SK-N-SH (cell line): ENCODE data around the gene GALNT17. TPM values are rescaled to one million over a fixed set of nuclear protein-coding genes. Genes with fewer than 3 reads are reported as not detected.

Experiments
- CTCF ChIA-PET: fragments of 300-600, 350-600 bp; formaldehyde crosslinking; extraction: SDS; loops from one replicate; lab custom pipeline; 2021; lab: Yijun Ruan, JAX
- POLR2A ChIA-PET: fragments of 350-600 bp; sonication (Branson Sonifier 250); formaldehyde crosslinking; extraction: SDS; loops from one replicate; lab custom pipeline; 2020; ENCODE audit warnings: antibody characterized with exemption, inconsistent platforms; lab: Yijun Ruan, JAX
- DNase-seq: peaks from one replicate; pipeline ENCODE4 v3.0.0; 2012
- H2AFZ ChIP-seq: fragments of 200-600 bp; sonication (generic); 2 replicates; pipeline ENCODE4 v1.8.1; 2016; ENCODE audit warnings: antibody characterized with exemption, mild to moderate bottlenecking, low read depth
- H3F3A ChIP-seq: fragments of 200-600 bp; sonication (generic); replicated peaks from 2 replicates; pipeline ENCODE3; 2016; ENCODE audit warnings: antibody characterized with exemption, mild to moderate bottlenecking; ENCODE audit not compliant: insufficient read depth
- H3K27ac ChIP-seq, 2 experiments: fragments of 200-500 bp in 1 of 2; fragments of 200-600 bp in 1 of 2; sonication (Bioruptor generic) in 1 of 2; sonication (generic), shearing (Covaris generic) in 1 of 2; 2 replicates each; pipeline versions ENCODE4 v1.5.1 to v1.6.1; 2014 to 2016; ENCODE audit warnings: low read depth in 2 of 2, inconsistent platforms in 1 of 2, low read length in 1 of 2, mild to moderate bottlenecking in 1 of 2, mixed read lengths in 1 of 2
- H3K27me3 ChIP-seq: fragments of 200-600 bp; sonication (generic), shearing (Covaris generic); 2 replicates; pipeline ENCODE4 v1.6.1; 2016; ENCODE audit warnings: mixed run types; ENCODE audit not compliant: insufficient read depth
- H3K36me3 ChIP-seq, 2 experiments: fragments of 200-500 bp in 1 of 2; fragments of 200-600 bp in 1 of 2; sonication (Bioruptor generic) in 1 of 2; sonication (generic) in 1 of 2; replicated peaks in 1 of 2; 2 replicates each; pipeline versions ENCODE3 to v1.5.1; 2014 to 2016; ENCODE audit warnings: low read length in 1 of 2, mild to moderate bottlenecking in 1 of 2; ENCODE audit not compliant: insufficient read depth in 2 of 2, control insufficient read depth in 1 of 2
- H3K4me1 ChIP-seq, 2 experiments: fragments of 200-500 bp in 1 of 2; fragments of 200-600 bp in 1 of 2; sonication (Bioruptor generic) in 1 of 2; sonication (generic), shearing (Covaris generic) in 1 of 2; 2 replicates each; pipeline versions ENCODE4 v1.5.1 to v1.6.1; 2014 to 2016; ENCODE audit warnings: low read depth in 1 of 2, low read length in 1 of 2, mixed run types in 1 of 2; ENCODE audit not compliant: insufficient read depth in 2 of 2, control insufficient read depth in 1 of 2
- H3K4me2 ChIP-seq: fragments of 200-600 bp; sonication (generic), shearing (Covaris generic); 2 replicates; pipeline ENCODE4 v1.6.1; 2017; ENCODE audit warnings: mixed run types
- H3K4me3 ChIP-seq, 2 experiments: fragments of 200-500 bp in 1 of 2; fragments of 200-600 bp in 1 of 2; sonication (Bioruptor generic) in 1 of 2; sonication (generic), shearing (Covaris generic) in 1 of 2; 2 replicates each; pipeline versions ENCODE4 v1.5.1 to v1.8.1; 2014 to 2016; ENCODE audit warnings: low read depth in 2 of 2, inconsistent platforms in 1 of 2, low read length in 1 of 2, mild to moderate bottlenecking in 1 of 2, mixed read lengths in 1 of 2, moderate library complexity in 1 of 2
- H3K79me2 ChIP-seq: fragments of 200-600 bp; sonication (generic); 2 replicates; pipeline ENCODE4 v1.8.1; 2017; ENCODE audit warnings: mild to moderate bottlenecking; ENCODE audit not compliant: insufficient read depth
- H3K9ac ChIP-seq: fragments of 200-600 bp; sonication (generic); 2 replicates; pipeline ENCODE4 v1.6.1; 2017; ENCODE audit warnings: mixed run types
- H3K9me2 ChIP-seq: fragments of 200-600 bp; sonication (generic); 2 replicates; pipeline ENCODE4 v1.6.1; 2017; ENCODE audit warnings: mixed run types
- H3K9me3 ChIP-seq: fragments of 200-600 bp; sonication (generic); 2 replicates; pipeline ENCODE4 v1.6.1; 2017; ENCODE audit warnings: mixed run types, mild to moderate bottlenecking, moderate library complexity
- H4K20me1 ChIP-seq: fragments of 200-600 bp; sonication (generic); 2 replicates; pipeline ENCODE4 v1.6.1; 2017; ENCODE audit warnings: mild to moderate bottlenecking, mixed run types; ENCODE audit not compliant: insufficient read depth
- EP300 ChIP-seq, 2 experiments: IDR thresholded peaks; 2 replicates each; pipeline versions ENCODE4 v1.4.0 to v1.6.1; 2012; ENCODE audit warnings: borderline replicate concordance in 1 of 2, low read depth in 1 of 2, low read length in 1 of 2
- FOSL2 ChIP-seq: IDR thresholded peaks from 2 replicates; pipeline ENCODE4 v1.4.0; 2012; ENCODE audit warnings: low read depth, mild to moderate bottlenecking, moderate library complexity, borderline replicate concordance
- FOXJ3 ChIP-seq: sonication (generic); formaldehyde crosslinking; IDR thresholded peaks from 2 replicates; pipeline ENCODE4 v1.5.1; 2020; ENCODE audit warnings: mild to moderate bottlenecking, missing genetic modification reagents
- GABPA ChIP-seq: IDR thresholded peaks from 2 replicates; pipeline ENCODE4 v1.4.0; 2012; ENCODE audit warnings: low read depth, mild to moderate bottlenecking
- JUND ChIP-seq: IDR thresholded peaks from 2 replicates; pipeline ENCODE4 v1.4.0; 2012
- MXI1 ChIP-seq: IDR thresholded peaks from 2 replicates; pipeline ENCODE4 v1.6.1; 2012; ENCODE audit warnings: mild to moderate bottlenecking, low read depth, low read length, improper control_type of control experiment
- NRF1 ChIP-seq: IDR thresholded peaks from 2 replicates; pipeline ENCODE4 v1.6.1; 2012; ENCODE audit warnings: low read depth, mild to moderate bottlenecking, low read length
- POLR2AphosphoS5 ChIP-seq: IDR thresholded peaks from 2 replicates; pipeline ENCODE4 v1.6.1; 2012; ENCODE audit warnings: low read depth, low read length
- RFX5 ChIP-seq: IDR thresholded peaks from 2 replicates; pipeline ENCODE4 v1.6.1; 2012; ENCODE audit warnings: mild to moderate bottlenecking, improper control_type of control experiment, low read length
- RXRA ChIP-seq: IDR thresholded peaks from 2 replicates; pipeline ENCODE4 v1.4.0; 2012; ENCODE audit warnings: low read depth, mild to moderate bottlenecking, borderline replicate concordance
- SIN3A ChIP-seq: IDR thresholded peaks from 2 replicates; pipeline ENCODE4 v1.6.1; 2012; ENCODE audit warnings: low read depth, mild to moderate bottlenecking, low read length, moderate library complexity, borderline replicate concordance
- SMC3 ChIP-seq: IDR thresholded peaks from 2 replicates; pipeline ENCODE4 v1.6.1; 2012; ENCODE audit warnings: low read depth, low read length, improper control_type of control experiment
- TEAD4 ChIP-seq: IDR thresholded peaks from 2 replicates; pipeline ENCODE4 v1.4.0; 2012; ENCODE audit warnings: mild to moderate bottlenecking, borderline replicate concordance; ENCODE audit not compliant: insufficient read depth
- USF1 ChIP-seq: IDR thresholded peaks from 2 replicates; pipeline ENCODE4 v1.4.0; 2012; ENCODE audit warnings: low read depth, borderline replicate concordance
- YY1 ChIP-seq: IDR thresholded peaks from 2 replicates; pipeline ENCODE4 v1.4.0; 2012; ENCODE audit warnings: low read depth, mild to moderate bottlenecking
- ZBTB33 ChIP-seq: IDR thresholded peaks from 2 replicates; pipeline ENCODE4 v1.4.0; 2012; ENCODE audit warnings: low read depth, borderline replicate concordance
- WGBS: methylation state at CpG from one replicate; pipeline ENCODE4 v1.1.6; 2017; ENCODE audit warnings: low lambda C conversion rate; 5-methylcytosine and 5-hydroxymethylcytosine counted together
- polyA plus RNA-seq, 3 experiments: library from polyadenylated mRNA; depleted of rRNA; stranded (reverse); fragments of >200 nt; gene quantifications; 2 replicates each; pipeline ENCODE4 v1.2.3, GENCODE V29; 2012
- TF ChIP-seq, protein P1 (sequence below): fragments of 200-600 bp; sonication (generic); IDR thresholded peaks from 2 replicates; pipeline ENCODE4 v1.6.1; 2017; ENCODE audit warnings: antibody characterized with exemption, mild to moderate bottlenecking, moderate library complexity
- TF ChIP-seq, protein P2 (sequence below): IDR thresholded peaks from 2 replicates; pipeline ENCODE4; 2012

The GALNT17 gene
- polyA plus RNA-seq, 1 of the 3 experiments (the other 2 are of a cell fraction), result not detected

DNA sequence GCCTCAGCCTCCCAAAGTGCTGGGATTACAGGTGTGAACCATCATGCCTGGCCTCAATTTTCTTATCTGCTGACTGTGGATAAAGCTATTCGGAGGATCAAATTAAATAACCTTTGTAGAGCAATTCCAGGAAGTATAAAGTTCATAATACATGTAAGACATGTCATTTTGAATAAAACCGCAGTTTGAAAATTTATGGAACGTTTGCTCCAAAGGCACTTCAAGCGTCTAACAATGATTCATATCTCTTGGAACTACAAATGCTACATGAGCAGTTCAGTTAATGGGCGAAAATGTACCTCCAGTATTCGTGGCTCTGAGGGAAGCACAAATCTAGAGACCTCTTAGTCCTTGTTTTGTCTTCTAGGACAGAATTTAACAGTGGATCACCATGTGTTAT is 190.3 kb downstream of the GALNT17 start:
- 4% methylated on average over 6 of the region's 6 CpGs for WGBS
- POLR2A ChIA-PET, result no interaction called here

More for the DNA sequence above, 190.3 kb downstream of the GALNT17 start:
- Histone ChIP-seq H3K4me3 (no peak overlapping the region), H3K79me2 (no peaks in the 10 kb centered on the region), H4K20me1 (no peaks in the 10 kb centered on the region)
- CTCF ChIA-PET, result no interaction called here
- TF ChIP-seq JUND (no peak), FOSL2 (no peak), ZBTB33 (no peak), YY1 (no peak), MXI1 (no peak), NRF1 (no peak), SMC3 (no peak), GABPA (no peak), POLR2AphosphoS5 (no peak), SIN3A (no peak), RFX5 (no peak), FOXJ3 (CRISPR knock-in tag) (no peak), RXRA (no peak), USF1 (no peak), TEAD4 (no peak), EP300 (IDR thresholded peaks at IDR 0.05; ENCODE audit: borderline replicate concordance in 1 of 2, low read depth in 1 of 2, low read length in 1 of 2) (no peak)
- TF ChIP-seq, protein P1, sequence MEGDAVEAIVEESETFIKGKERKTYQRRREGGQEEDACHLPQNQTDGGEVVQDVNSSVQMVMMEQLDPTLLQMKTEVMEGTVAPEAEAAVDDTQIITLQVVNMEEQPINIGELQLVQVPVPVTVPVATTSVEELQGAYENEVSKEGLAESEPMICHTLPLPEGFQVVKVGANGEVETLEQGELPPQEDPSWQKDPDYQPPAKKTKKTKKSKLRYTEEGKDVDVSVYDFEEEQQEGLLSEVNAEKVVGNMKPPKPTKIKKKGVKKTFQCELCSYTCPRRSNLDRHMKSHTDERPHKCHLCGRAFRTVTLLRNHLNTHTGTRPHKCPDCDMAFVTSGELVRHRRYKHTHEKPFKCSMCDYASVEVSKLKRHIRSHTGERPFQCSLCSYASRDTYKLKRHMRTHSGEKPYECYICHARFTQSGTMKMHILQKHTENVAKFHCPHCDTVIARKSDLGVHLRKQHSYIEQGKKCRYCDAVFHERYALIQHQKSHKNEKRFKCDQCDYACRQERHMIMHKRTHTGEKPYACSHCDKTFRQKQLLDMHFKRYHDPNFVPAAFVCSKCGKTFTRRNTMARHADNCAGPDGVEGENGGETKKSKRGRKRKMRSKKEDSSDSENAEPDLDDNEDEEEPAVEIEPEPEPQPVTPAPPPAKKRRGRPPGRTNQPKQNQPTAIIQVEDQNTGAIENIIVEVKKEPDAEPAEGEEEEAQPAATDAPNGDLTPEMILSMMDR, result no peak
- TF ChIP-seq, protein P2, sequence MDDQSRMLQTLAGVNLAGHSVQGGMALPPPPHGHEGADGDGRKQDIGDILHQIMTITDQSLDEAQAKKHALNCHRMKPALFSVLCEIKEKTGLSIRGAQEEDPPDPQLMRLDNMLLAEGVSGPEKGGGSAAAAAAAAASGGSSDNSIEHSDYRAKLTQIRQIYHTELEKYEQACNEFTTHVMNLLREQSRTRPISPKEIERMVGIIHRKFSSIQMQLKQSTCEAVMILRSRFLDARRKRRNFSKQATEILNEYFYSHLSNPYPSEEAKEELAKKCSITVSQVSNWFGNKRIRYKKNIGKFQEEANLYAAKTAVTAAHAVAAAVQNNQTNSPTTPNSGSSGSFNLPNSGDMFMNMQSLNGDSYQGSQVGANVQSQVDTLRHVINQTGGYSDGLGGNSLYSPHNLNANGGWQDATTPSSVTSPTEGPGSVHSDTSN, result no peak
- TF ChIP-seq, all 33 proteins: peak for 0
- H3F3A ChIP-seq, result no peaks in the 10 kb centered on the region
- no peaks in the 10 kb centered on the region for H3K9me2 ChIP-seq
- H3K4me1 ChIP-seq, result no peaks in the 10 kb centered on the region
- H3K27me3 ChIP-seq, result no peaks in the 10 kb centered on the region
- H3K9ac ChIP-seq, result no peak overlapping the region
- H2AFZ ChIP-seq, result no peak overlapping the region
- H3K36me3 ChIP-seq, result no peaks in the 10 kb centered on the region
- no peak overlapping the region for H3K27ac ChIP-seq
- peaks cover 12% of the 10 kb centered on the region; the same call in 1 of the 2 replicates for H3K9me3 ChIP-seq
- no peak overlapping the region for H3K4me2 ChIP-seq
- DNase-seq, result no peak
